NCI-H526 treated with DMSO at 0.1 percent for 48 hours (cell line): ENCODE results near the gene SPINK4.

Source experiments
- DNase-seq: peaks from one replicate; lab custom pipeline; 2025; lab: John Stamatoyannopoulos, UW

Gene SPINK4

GRCh38 chr9:33257276-33257675 is 17.3 kb downstream of the SPINK4 start:
- no peak for DNase-seq

- no peak for DNase-seq
These were observed 20.4 kb downstream of the SPINK4 start for GRCh38 chr9:33260372-33260771.

- DNase-seq = peak; percentile 6
These were observed 23.4 kb downstream of the SPINK4 start for GRCh38 chr9:33263131-33264002.

GRCh38 chr9:33264003-33264472 is 24.1 kb downstream of the SPINK4 start:
- no peak for DNase-seq

- peak; percentile 98 for DNase-seq
These were observed 24.7 kb downstream of the SPINK4 start, which contains the start of the genes BAG1 and CHMP5 for GRCh38 chr9:33264473-33265177. Gene BAG1 (minus strand): TSS chr9:33264708. Gene CHMP5 (plus strand): TSS chr9:33265049. CDS start chr9:33265079, 30 bp downstream.

GRCh38 chr9:33265211-33265865 is 25.4 kb downstream of the SPINK4 start:
- DNase-seq = no peak

- no peak for DNase-seq
These were observed 27.3 kb downstream of the SPINK4 start for GRCh38 chr9:33267151-33267767.

GRCh38 chr9:33270146-33270545 is 30.2 kb downstream of the SPINK4 start:
- DNase-seq = no peak

- no peak for DNase-seq
These were observed 32.1 kb downstream of the SPINK4 start for GRCh38 chr9:33272061-33272460.

GRCh38 chr9:33273266-33273971 is 33.5 kb downstream of the SPINK4 start:
- no peak for DNase-seq

- no peak for DNase-seq
These were observed 34.0 kb downstream of the SPINK4 start for GRCh38 chr9:33273972-33274328.

- no peak for DNase-seq
These were observed 37.5 kb downstream of the SPINK4 start for GRCh38 chr9:33277484-33277883.

GRCh38 chr9:33285502-33285901 is 45.5 kb downstream of the SPINK4 start:
- no peak for DNase-seq

GRCh38 chr9:33287087-33287490 is 47.1 kb downstream of the SPINK4 start:
- DNase-seq = peak; percentile 7

- no peak for DNase-seq
These were observed 48.3 kb downstream of the SPINK4 start for GRCh38 chr9:33288235-33288634.

GRCh38 chr9:33288828-33289483 is 49.0 kb downstream of the SPINK4 start:
- no peak for DNase-seq

- DNase-seq = no peak
These were observed 49.5 kb downstream of the SPINK4 start for GRCh38 chr9:33289496-33289895.

GRCh38 chr9:33289936-33290246 is 49.9 kb downstream of the SPINK4 start:
- no peak for DNase-seq

GRCh38 chr9:33290247-33291030 is 50.5 kb downstream of the SPINK4 start, which contains the start of gene NFX1:
Gene NFX1 (plus strand): TSS chr9:33290516. CDS start chr9:33290573, 57 bp downstream.
- peak; percentile 90 for DNase-seq

GRCh38 chr9:33291031-33291397 is 51.0 kb downstream of the SPINK4 start:
- DNase-seq = no peak
